B cell (primary cell): ENCODE results near the gene LRRC2. TPM values are rescaled to one million over a fixed set of nuclear protein-coding genes. Genes with fewer than 3 reads are reported as not detected.

Experiments used
- ATAC-seq: fragments of 200-7000 bp; cut with Tn5 transposase; one replicate; pipeline ENCODE4 v1.10.0; 2021; ENCODE audit warnings: low read depth, mild to moderate bottlenecking, moderate number of reproducible peaks, moderate library complexity
- CTCF ChIA-PET: fragments of 350-600 bp; sonication (Branson Sonifier 250); formaldehyde crosslinking; loops from one replicate; lab custom pipeline; 2021; ENCODE audit warnings: antibody characterized with exemption, inconsistent platforms; lab: Charles Lee
- POLR2A ChIA-PET: fragments of 350-600 bp; sonication (Branson Sonifier 250); formaldehyde crosslinking; loops from one replicate; lab custom pipeline; 2021; ENCODE audit warnings: antibody characterized with exemption; lab: Charles Lee
- DNase-seq: peaks from one replicate; pipeline ENCODE4 v3.0.0; 2013
- H2AFZ ChIP-seq: 2 replicates; pipeline ENCODE4 v1.6.1; 2012; ENCODE audit warnings: mild to moderate bottlenecking, low read depth, low read length; ENCODE audit not compliant: insufficient read depth, poor library complexity, severe bottlenecking
- H3K27ac ChIP-seq, 2 donors: 1 replicate in 1 of 2; 2 replicates in 1 of 2; pipeline ENCODE4 v1.5.1; 2012 to 2013; ENCODE audit warnings: low read length in 2 of 2, mild to moderate bottlenecking in 2 of 2, moderate library complexity in 1 of 2
- H3K27me3 ChIP-seq, 4 experiments: fragments of 200-600 bp in 1 of 4; sonication (generic) in 1 of 4; replicated peaks in 1 of 4; 1 replicate in 2 of 4; 2 replicates in 2 of 4; pipeline versions ENCODE4 v1.6.1 to v1.7.0; 2013 to 2016; ENCODE audit warnings: low read length in 3 of 4, mild to moderate bottlenecking in 2 of 4, mixed read lengths in 1 of 4, moderate library complexity in 1 of 4; ENCODE audit not compliant: insufficient read depth in 4 of 4, control insufficient read depth in 3 of 4; ENCODE audit errors: control extremely low read depth in 1 of 4
- H3K36me3 ChIP-seq, 2 experiments: replicated peaks in 1 of 2; 1 replicate in 1 of 2; 2 replicates in 1 of 2; pipeline versions ENCODE4 v1.6.1 to v1.7.1; 2013; ENCODE audit warnings: low read length in 1 of 2; ENCODE audit not compliant: insufficient read depth in 2 of 2, control insufficient read depth in 1 of 2; ENCODE audit errors: control extremely low read depth in 1 of 2, extremely low read depth in 1 of 2
- H3K4me1 ChIP-seq, 2 donors: fragments of 200-600 bp in 1 of 2; sonication (generic) in 1 of 2; 1 replicate in 1 of 2; 2 replicates in 1 of 2; pipeline versions ENCODE4 v1.5.1 to v1.6.1; 2013 to 2017; ENCODE audit warnings: low read length in 2 of 2; ENCODE audit not compliant: control insufficient read depth in 2 of 2, insufficient read depth in 2 of 2
- H3K4me2 ChIP-seq: replicated peaks from 2 replicates; pipeline ENCODE3; 2012; ENCODE audit warnings: mild to moderate bottlenecking, low read depth, low read length; ENCODE audit not compliant: poor library complexity, severe bottlenecking
- H3K4me3 ChIP-seq, 5 experiments: fragments of 200-600 bp in 1 of 5; sonication (generic) in 1 of 5; 1 replicate in 3 of 5; 2 replicates in 2 of 5; pipeline versions ENCODE4 v1.5.1 to v1.7.0; 2011 to 2016; ENCODE audit warnings: low read length in 4 of 5, mild to moderate bottlenecking in 4 of 5, low read depth in 2 of 5, control low read depth in 1 of 5, moderate library complexity in 1 of 5; ENCODE audit not compliant: insufficient read depth in 1 of 5; ENCODE audit errors: control extremely low read depth in 1 of 5, extremely low read depth in 1 of 5
- H3K79me2 ChIP-seq: fragments of 200-600 bp; sonication (generic); one replicate; pipeline ENCODE4 v1.6.0; 2016; ENCODE audit warnings: low read length; ENCODE audit not compliant: control insufficient read depth, insufficient read depth
- H3K9ac ChIP-seq: fragments of 200-600 bp; sonication (generic); 2 replicates; pipeline ENCODE4 v1.6.1; 2017; ENCODE audit warnings: mild to moderate bottlenecking, low read length, moderate library complexity
- H3K9me3 ChIP-seq, 3 donors: one replicate each; pipeline versions ENCODE4 v1.6.1 to v1.7.1; 2013; ENCODE audit warnings: low read length in 2 of 3; ENCODE audit not compliant: control insufficient read depth in 2 of 3, insufficient read depth in 1 of 3; ENCODE audit errors: control extremely low read depth in 1 of 3
- H4K20me1 ChIP-seq: 2 replicates; pipeline ENCODE4 v1.6.0; 2012; ENCODE audit warnings: mild to moderate bottlenecking, low read length; ENCODE audit not compliant: insufficient read depth, control insufficient read depth, poor library complexity, severe bottlenecking
- H3K27ac Mint-ChIP-seq: one replicate; pipeline ENCODE4 v1.8.0; 2021; ENCODE audit warnings: mixed read lengths
- H3K27me3 Mint-ChIP-seq: one replicate; pipeline ENCODE4 v1.8.0; 2021; ENCODE audit warnings: mixed read lengths
- H3K4me1 Mint-ChIP-seq: one replicate; pipeline ENCODE4 v1.8.0; 2021; ENCODE audit warnings: mixed read lengths
- H3K4me3 Mint-ChIP-seq: one replicate; pipeline ENCODE4 v1.8.0; 2021; ENCODE audit warnings: mixed read lengths
- H3K9me3 Mint-ChIP-seq: one replicate; pipeline ENCODE4 v1.8.0; 2022; ENCODE audit warnings: mixed read lengths; ENCODE audit not compliant: insufficient read depth
- CTCF ChIP-seq: fragments of 200-600 bp; IDR thresholded peaks from one replicate; pipeline ENCODE4 v1.8.0; 2022; ENCODE audit warnings: antibody characterized with exemption, mild to moderate bottlenecking
- EZH2 ChIP-seq: IDR thresholded peaks from 2 replicates; pipeline ENCODE4 v1.6.1; 2012; ENCODE audit warnings: borderline replicate concordance, low read depth, mild to moderate bottlenecking, moderate library complexity, low read length; ENCODE audit not compliant: insufficient read depth, poor library complexity, severe bottlenecking
- WGBS: methylation state at CpG from one replicate; pipeline ENCODE4 v1.1.5; 2013; ENCODE audit warnings: missing lambda C conversion rate; ENCODE audit not compliant: insufficient coverage; 5-methylcytosine and 5-hydroxymethylcytosine counted together
- intact Hi-C: fragments of 100-400 bp; cut with micrococcal nuclease; formaldehyde crosslinking; loops from one replicate; pipeline ENCODE4 v1.10.0; 2022
- polyA plus RNA-seq: library from polyadenylated mRNA; depleted of rRNA; stranded (reverse); fragments of >200 nt; gene quantifications from 2 replicates; pipeline ENCODE4 v1.2.3, GENCODE V29; 2012
- total RNA-seq, 2 donors: library from RNA; stranded (reverse); fragments of 120-200 nt in 1 of 2; gene quantifications; 1 replicate in 1 of 2; 2 replicates in 1 of 2; pipeline versions ENCODE4 v1.2.3 to v1.2.4, GENCODE V29; 2013 to 2022

Gene LRRC2
- total and polyA plus RNA-seq, 2 donors (not counting 1 experiment from before 2014, with no cell fraction given): 0.04 TPM; not detected in 1

- TF ChIP-seq CTCF: no peak
- TF ChIP-seq EZH2: no peak
- ChIA-PET POLR2A (interaction anchor here (0.6 to 3.1 kb wide), 3 partner anchors 22 to 937 kb away, joined by 5 to 26 read pairs (median 7); no protein-coding TSS in a partner anchor), CTCF (interaction anchor here (0.5 to 7.3 kb wide), 10 partner anchors 16 to 660 kb away, joined by 3 to 156 read pairs (median 10); partner anchors contain the start of gene RTP3)
- Histone ChIP-seq H3K36me3 (no peaks in the 10 kb centered on the region), H3K27me3 (peaks cover 0 to 13% (median 5%) of the 10 kb centered on the region in 4 experiments), H3K4me1 (peaks cover 56 to 64% of the 10 kb centered on the region in 2 donors), H3K9ac (no peak overlapping the region), H3K4me2 (peak overlapping the region; percentile 71), H3K4me3 (no peak overlapping the region), H3K79me2 (no peaks in the 10 kb centered on the region), H2AFZ (no peak overlapping the region), H3K9me3 (peaks cover 0 to 4% (median 0%) of the 10 kb centered on the region in 3 donors), H4K20me1 (no peaks in the 10 kb centered on the region), H3K27ac (no peak overlapping the region)
- H3K27ac Mint-ChIP-seq: peak overlapping the region; percentile 78
- WGBS: 64% methylated on average over 3 of the region's 5 CpGs
- peaks cover 65% of the 10 kb centered on the region for H3K4me1 Mint-ChIP-seq
- H3K4me3 Mint-ChIP-seq: peak overlapping the region; percentile 75
- intact Hi-C loops: loop anchor here (5.0 kb wide), 1 partner anchor 440 kb away; no protein-coding TSS in a partner anchor
- ATAC-seq: no peak
- H3K9me3 Mint-ChIP-seq: no peaks in the 10 kb centered on the region
- peaks cover 21% of the 10 kb centered on the region for H3K27me3 Mint-ChIP-seq
- peak; percentile 23 for DNase-seq
Measured at GRCh38 chr3:46537779-46538178, 28.3 kb downstream of the LRRC2 start.

GRCh38 chr3:46537316-46537715, 28.8 kb downstream of the LRRC2 start:
- H3K9me3 ChIP-seq: peaks cover 0 to 4% (median 0%) of the 10 kb centered on the region in 3 donors
- H3K27me3 ChIP-seq: peaks cover 0 to 13% (median 5%) of the 10 kb centered on the region in 4 experiments
- no peak for TF ChIP-seq CTCF
- TF ChIP-seq EZH2: no peak
- ChIA-PET CTCF (interaction anchor here (0.5 to 7.3 kb wide), 8 partner anchors 20 to 661 kb away, joined by 3 to 156 read pairs (median 18); partner anchors contain the start of gene RTP3), POLR2A (interaction anchor here (0.6 to 3.1 kb wide), 2 partner anchors 48 to 938 kb away, joined by 5 to 26 read pairs; no protein-coding TSS in a partner anchor)
- DNase-seq: no peak
- WGBS: no CpG with 5 or more reads among the region's 1 CpG
- no peak overlapping the region for H3K4me3 ChIP-seq
- H3K4me2 ChIP-seq: peak overlapping the region; percentile 71
- no peak overlapping the region for H2AFZ ChIP-seq
- Mint-ChIP-seq H3K4me1 (peaks cover 62% of the 10 kb centered on the region), H3K4me3 (peak overlapping the region; percentile 75), H3K27ac (no peak overlapping the region), H3K27me3 (peaks cover 21% of the 10 kb centered on the region), H3K9me3 (no peaks in the 10 kb centered on the region)
- no peak overlapping the region for H3K27ac ChIP-seq
- no peaks in the 10 kb centered on the region for H4K20me1 ChIP-seq
- H3K4me1 ChIP-seq: peaks cover 56 to 60% of the 10 kb centered on the region in 2 donors
- intact Hi-C loops: loop anchor here (5.0 kb wide), 1 partner anchor 440 kb away; no protein-coding TSS in a partner anchor
- no peaks in the 10 kb centered on the region for H3K79me2 ChIP-seq
- no peaks in the 10 kb centered on the region for H3K36me3 ChIP-seq
- ATAC-seq: no peak
- H3K9ac ChIP-seq: no peak overlapping the region
